ENCODE data around the gene JOSD1.

Gene JOSD1

DNA sequence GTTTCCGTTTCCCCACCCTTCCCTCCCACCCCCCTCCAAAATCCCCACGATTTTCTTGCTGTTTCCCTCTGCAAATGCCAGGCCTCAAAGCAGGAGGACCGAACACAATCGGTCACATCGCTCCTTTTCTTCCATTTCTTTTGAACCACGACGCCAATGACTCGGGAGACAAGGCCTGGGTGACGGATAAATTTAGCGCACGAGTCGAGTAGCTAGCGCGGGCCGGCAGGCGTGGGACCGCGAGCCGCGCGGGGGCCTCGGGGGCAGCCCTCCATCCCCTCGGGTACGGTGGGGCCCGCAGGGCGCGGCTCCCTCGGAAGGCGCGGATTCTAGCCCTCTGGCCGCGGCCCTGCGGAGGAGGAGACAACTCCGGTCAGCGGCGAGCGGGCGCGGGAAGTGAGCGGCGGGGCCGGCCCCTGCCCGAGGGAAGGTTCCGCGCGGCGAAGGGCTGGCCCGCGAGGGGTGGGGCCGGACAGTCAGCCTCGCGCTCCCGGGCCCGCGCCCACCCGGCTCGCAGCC, 414 bp downstream of the JOSD1 start:
- in situ Hi-C loops (cut with HindIII; ENCODE audit: low sequenced_read_pairs), result no loop called here
- DNase-seq (ENCODE audit: low read depth, low spot score), result peak; percentile 33
- TF ChIP-seq, protein P1, sequence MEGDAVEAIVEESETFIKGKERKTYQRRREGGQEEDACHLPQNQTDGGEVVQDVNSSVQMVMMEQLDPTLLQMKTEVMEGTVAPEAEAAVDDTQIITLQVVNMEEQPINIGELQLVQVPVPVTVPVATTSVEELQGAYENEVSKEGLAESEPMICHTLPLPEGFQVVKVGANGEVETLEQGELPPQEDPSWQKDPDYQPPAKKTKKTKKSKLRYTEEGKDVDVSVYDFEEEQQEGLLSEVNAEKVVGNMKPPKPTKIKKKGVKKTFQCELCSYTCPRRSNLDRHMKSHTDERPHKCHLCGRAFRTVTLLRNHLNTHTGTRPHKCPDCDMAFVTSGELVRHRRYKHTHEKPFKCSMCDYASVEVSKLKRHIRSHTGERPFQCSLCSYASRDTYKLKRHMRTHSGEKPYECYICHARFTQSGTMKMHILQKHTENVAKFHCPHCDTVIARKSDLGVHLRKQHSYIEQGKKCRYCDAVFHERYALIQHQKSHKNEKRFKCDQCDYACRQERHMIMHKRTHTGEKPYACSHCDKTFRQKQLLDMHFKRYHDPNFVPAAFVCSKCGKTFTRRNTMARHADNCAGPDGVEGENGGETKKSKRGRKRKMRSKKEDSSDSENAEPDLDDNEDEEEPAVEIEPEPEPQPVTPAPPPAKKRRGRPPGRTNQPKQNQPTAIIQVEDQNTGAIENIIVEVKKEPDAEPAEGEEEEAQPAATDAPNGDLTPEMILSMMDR (IDR thresholded peaks at IDR 0.05; ENCODE audit: low read depth, low read length), result no peak
- H3K4me3 ChIP-seq (ENCODE audit: low read depth, low read length), result peak overlapping the region; percentile 79

DNA sequence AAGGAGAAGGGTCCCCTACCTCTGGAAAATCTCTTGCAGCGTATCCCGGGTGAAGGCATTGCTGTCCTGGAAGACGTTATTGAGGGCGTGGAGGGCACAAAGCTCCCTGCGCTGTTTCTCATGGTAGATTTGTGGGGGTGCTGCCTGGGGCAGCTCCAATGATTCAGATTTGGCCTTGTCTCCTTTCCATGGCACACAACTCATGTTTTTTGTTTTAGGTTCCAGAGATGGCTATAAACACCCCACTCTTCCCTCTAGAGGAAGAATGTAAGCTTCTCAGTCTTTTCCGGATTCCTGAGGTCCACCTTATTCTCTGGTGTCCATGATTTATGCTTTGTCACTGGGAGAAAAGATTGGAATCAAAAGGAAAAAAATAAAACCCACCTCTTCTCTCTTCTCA, 959 bp downstream of the JOSD1 start:
- H3K4me3 ChIP-seq (ENCODE audit: low read depth, low read length), result peak overlapping the region; percentile 79
- TF ChIP-seq, protein P1 (IDR thresholded peaks at IDR 0.05; ENCODE audit: low read depth, low read length), result no peak
- in situ Hi-C loops (cut with HindIII; ENCODE audit: low sequenced_read_pairs), result no loop called here
- peak; percentile 44 for DNase-seq (ENCODE audit: low read depth, low spot score)

DNA sequence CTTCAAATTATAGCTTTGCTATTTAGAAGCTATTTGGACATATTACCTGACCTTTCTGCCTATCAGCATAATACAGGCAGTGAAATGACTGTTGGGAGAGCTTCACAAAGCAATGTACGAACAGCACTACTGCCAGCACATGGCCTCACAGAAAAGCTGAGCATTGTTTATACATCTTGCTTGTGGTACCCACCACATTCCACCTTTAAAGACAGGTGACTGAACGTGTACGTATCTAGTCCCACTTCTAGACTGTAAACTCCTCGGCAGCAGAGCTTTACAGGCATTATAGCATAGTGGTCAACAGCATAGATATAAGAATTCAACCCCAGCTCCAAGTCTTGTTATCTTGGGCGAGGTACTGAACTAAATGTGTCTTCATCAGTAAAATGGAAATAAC, 1.6 kb downstream of the JOSD1 start:
- no peak for DNase-seq (ENCODE audit: low read depth, low spot score)
- TF ChIP-seq, protein P1 (IDR thresholded peaks at IDR 0.05; ENCODE audit: low read depth, low read length), result no peak
- peak overlapping the region; percentile 79 for H3K4me3 ChIP-seq (ENCODE audit: low read depth, low read length)
- in situ Hi-C loops (cut with HindIII; ENCODE audit: low sequenced_read_pairs), result no loop called here

DNA sequence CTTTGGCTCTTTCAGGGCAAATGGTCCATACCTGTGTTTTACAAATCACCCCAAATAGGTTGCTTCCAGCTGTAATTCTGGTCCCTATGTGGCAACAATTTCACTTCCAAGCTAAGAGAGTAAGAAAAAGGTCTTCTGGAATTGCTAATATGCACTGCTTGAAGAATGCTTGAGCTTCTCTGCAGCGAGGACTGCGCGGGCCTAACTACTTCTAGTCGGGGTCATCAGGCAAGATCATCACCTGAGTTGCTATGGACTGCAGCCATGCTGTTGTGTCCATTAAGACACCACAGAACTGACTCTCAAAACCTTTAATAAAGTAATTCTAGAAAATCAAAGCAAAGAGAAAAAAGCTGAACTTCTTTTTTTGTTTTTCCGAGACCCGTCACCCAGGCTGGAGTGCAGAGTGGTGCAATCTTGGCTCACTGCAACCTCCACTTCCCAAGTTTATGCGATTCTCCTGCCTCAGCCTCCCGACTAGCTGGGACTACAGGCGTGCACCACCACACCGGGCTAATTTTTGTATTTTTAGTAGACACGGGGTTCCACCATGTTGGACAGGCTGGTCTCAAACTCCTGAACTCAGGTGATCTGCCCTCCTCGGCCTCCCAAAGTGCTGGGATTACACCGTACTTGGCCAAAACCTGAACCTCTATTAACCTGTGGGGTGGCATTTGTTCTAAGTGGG, 2.2 kb downstream of the JOSD1 start:
- TF ChIP-seq, protein P1 (IDR thresholded peaks at IDR 0.05; ENCODE audit: low read depth, low read length), result no peak
- in situ Hi-C loops (cut with HindIII; ENCODE audit: low sequenced_read_pairs), result no loop called here
- H3K4me3 ChIP-seq (ENCODE audit: low read depth, low read length), result peak overlapping the region; percentile 79
- no peak for DNase-seq (ENCODE audit: low read depth, low spot score)

DNA sequence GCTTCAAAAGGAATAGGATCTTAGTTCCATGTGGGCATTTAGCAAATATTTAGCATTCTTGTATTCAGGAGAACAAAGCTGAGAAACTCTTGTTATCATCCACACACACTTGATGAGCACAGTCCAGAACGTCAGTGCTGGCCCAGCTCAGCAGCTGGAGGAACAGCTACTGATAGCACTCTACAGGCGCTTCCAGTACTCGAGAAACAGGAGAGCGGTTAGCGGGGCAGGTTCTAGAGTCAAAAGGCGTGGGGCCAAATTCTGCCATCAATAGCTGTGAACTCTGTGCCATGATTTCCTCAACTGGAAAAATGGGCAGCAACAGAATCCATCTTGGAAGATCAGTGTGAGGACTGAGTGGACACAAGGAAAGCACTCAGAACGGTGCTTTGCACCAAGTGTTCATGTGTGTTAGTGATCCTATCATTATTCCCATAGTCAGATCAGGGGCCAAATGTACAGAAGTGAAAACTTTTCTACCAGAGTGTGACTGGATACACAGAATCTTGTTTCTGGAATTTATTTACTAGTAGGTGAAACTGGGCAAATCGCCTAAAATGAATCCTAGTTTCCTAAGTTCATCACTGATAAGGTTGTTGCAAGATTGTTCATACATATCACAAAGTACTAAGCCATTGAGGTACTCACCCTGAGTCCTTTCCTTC, 3.2 kb downstream of the JOSD1 start:
- peak; percentile 46 for DNase-seq (ENCODE audit: low read depth, low spot score)
- in situ Hi-C loops (cut with HindIII; ENCODE audit: low sequenced_read_pairs), result no loop called here
- TF ChIP-seq, protein P1 (IDR thresholded peaks at IDR 0.05; ENCODE audit: low read depth, low read length), result no peak
- peak overlapping the region; percentile 12 for H3K4me3 ChIP-seq (ENCODE audit: low read depth, low read length)

DNA sequence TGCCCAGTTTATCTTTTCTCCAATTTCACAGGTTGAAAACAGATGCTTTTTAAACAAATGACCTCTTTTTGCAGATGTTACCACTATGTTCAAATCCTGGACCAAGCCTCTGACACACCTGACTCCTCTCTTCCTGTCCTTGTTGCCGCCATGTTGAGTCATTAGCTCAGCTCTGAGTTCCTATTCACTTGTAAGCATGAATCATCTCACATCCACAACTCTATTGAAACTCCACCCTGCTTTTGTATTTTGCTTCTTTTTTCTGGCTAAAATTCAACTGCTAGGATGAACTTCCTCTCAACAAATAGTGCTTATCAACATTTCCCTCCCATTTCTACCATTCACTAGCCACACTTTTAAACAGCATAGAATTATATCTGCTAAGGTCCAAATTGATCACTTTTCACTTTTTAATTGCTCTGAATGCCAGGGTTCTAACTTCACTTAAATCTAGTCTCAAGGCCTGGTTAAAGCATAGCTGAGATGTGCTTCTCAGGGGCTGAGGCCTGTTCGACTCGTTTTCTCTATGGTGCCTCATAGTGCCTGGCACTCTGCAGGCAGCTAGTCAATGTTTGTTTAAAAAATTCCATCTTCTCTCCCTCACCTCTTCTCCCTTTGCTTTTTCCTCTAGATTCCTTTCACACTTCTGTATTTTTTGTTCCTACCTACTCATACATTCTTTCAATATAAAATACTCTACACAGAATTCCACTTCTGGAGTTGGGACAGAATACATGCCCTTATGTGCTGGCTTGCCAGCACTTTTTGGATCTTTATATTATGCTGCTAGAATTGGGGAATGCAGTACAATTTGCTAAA, 3.9 kb downstream of the JOSD1 start:
- in situ Hi-C loops (cut with HindIII; ENCODE audit: low sequenced_read_pairs), result no loop called here
- DNase-seq (ENCODE audit: low read depth, low spot score), result peak; percentile 81
- TF ChIP-seq, protein P1 (IDR thresholded peaks at IDR 0.05; ENCODE audit: low read depth, low read length), result no peak
- H3K4me3 ChIP-seq (ENCODE audit: low read depth, low read length), result peak overlapping the region; percentile 8

Data from astrocyte of the spinal cord (primary cell).